Epithelial cell of proximal tubule (primary cell): ENCODE measurements around the gene B4GALNT4. TPM values are rescaled to one million over a fixed set of nuclear protein-coding genes. Genes with fewer than 3 reads are reported as not detected.

ENCODE experiments used
- DNase-seq: peaks from one replicate; pipeline ENCODE4 v3.0.0-alpha.2; 2011; ENCODE audit warnings: low read depth
- H3K4me3 ChIP-seq: 2 replicates; pipeline ENCODE4 v1.5.1; 2011; ENCODE audit warnings: low read depth, mild to moderate bottlenecking, low read length
- total RNA-seq: library from RNA; depleted of rRNA; stranded (reverse); fragments of >200 nt; gene quantifications from 2 replicates; pipeline ENCODE4 v1.2.3, GENCODE V29; 2015
- TF ChIP-seq, protein P1 (sequence below): conservative IDR thresholded peaks from 2 replicates; pipeline ENCODE4 v1.5.1; 2012; ENCODE audit warnings: low read depth, mild to moderate bottlenecking, low read length

B4GALNT4 gene
- total RNA-seq, 1 donor from 2014 or later: 24.4 TPM

DNA sequence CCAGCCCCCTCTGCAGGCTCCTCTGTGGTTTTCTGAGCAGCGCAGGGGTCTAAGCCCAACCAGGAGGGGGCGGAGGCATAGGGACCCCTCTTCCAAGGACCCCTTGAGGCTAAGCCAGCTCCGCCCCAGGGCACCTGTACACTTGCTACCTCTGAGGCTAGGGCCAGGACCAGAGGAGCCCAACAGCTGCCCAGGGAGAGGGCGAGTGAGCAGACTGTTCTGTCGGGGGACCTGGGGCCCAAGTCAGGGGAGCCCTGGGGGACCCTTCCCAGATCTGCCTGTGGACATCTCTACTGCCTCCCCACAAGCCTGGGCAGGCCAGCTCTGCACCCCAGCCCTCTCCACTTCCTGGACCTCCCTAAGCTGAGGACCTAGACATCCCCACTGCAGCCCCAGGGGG lies 1.8 kb downstream of the B4GALNT4 start:
- no peak for DNase-seq
- H3K4me3 ChIP-seq: no peak overlapping the region
- TF ChIP-seq, protein P1, sequence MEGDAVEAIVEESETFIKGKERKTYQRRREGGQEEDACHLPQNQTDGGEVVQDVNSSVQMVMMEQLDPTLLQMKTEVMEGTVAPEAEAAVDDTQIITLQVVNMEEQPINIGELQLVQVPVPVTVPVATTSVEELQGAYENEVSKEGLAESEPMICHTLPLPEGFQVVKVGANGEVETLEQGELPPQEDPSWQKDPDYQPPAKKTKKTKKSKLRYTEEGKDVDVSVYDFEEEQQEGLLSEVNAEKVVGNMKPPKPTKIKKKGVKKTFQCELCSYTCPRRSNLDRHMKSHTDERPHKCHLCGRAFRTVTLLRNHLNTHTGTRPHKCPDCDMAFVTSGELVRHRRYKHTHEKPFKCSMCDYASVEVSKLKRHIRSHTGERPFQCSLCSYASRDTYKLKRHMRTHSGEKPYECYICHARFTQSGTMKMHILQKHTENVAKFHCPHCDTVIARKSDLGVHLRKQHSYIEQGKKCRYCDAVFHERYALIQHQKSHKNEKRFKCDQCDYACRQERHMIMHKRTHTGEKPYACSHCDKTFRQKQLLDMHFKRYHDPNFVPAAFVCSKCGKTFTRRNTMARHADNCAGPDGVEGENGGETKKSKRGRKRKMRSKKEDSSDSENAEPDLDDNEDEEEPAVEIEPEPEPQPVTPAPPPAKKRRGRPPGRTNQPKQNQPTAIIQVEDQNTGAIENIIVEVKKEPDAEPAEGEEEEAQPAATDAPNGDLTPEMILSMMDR: no peak

DNA sequence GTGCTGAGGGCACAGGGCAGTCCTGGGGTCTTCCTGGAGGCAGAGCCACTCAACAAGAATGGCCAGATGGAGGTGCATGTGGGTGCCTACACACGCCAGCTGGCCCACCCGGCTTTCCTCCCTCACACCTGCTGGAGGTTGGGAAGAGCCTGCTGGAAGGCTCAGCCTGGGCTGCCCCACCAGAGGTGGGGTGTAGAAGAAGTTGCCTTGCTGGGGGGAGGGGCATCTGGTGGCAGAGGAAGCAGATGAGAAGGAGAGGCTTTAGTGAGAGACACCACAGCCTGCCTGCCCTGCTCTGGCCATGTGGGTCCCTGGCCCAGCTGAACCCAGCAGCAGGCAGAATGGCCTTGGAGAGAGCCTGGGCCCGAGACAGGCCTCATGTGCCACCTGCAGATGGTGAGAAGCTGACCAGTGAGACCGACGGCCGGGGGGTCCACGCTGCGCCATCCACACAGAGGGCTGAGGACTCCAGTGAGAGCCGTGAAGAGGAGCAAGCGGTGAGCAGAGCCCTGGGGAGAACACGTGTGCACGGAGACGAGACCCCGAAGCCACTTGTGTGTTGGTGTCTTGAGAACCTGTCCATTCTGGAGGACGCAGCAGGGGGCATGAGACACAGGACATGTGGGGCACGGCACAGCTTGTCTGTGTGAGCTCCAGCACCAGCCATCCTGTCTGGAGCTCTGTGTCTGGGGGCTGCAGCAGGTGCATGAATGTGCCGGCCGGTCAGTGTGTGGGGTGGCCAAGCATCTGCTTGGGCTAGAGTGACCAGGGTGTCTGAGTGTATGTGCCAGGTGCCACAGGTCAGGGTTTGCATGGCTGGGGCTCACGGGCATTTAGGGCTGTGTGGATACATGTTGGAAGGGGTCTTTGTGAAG lies 2.7 kb downstream of the B4GALNT4 start:
- TF ChIP-seq, protein P1: no peak

DNA sequence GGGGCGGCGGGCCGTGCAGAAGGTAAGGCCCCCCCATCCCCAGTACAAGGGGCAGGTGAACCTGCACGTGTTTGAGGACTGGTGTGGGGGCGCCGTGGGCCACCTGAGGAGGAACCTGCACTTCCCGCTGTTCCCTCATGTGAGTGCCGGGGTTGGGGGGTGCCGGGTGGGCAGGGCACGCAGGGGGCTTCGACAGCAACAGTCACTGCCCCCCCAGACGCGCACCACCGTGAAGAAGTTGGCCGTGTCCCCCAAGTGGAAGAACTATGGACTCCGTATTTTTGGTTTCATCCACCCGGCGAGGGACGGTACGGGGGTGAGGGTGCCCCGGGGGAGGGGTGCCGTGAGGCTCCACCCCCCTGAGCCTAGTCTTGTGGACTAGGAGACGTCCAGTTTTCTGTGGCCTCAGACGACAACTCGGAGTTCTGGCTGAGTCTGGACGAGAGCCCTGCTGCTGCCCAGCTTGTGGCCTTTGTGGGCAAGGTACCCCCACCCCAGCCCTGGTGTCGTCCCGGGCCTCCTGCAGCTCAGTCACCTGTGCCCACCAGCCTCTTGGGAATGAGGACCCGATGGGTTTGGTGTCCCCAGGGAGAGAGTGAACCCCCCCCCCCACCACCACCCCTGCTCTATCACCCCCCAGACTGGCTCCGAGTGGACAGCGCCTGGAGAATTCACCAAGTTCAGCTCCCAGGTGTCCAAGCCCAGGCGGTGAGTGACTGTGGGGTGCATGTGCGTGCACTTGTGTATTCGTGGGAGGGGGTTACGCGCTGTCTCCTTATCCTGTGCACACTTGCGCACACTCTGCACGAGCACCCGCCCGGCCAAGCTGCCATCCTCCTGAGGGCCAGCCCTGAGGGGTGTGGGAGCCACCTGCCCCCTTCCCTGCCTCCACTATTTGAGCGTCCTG lies 3.8 kb downstream of the B4GALNT4 start:
- TF ChIP-seq, protein P1: no peak
- no peak for DNase-seq

More for the DNA sequence above, 2.7 kb downstream of the B4GALNT4 start:
- no peak overlapping the region for H3K4me3 ChIP-seq
- no peak for DNase-seq

DNA sequence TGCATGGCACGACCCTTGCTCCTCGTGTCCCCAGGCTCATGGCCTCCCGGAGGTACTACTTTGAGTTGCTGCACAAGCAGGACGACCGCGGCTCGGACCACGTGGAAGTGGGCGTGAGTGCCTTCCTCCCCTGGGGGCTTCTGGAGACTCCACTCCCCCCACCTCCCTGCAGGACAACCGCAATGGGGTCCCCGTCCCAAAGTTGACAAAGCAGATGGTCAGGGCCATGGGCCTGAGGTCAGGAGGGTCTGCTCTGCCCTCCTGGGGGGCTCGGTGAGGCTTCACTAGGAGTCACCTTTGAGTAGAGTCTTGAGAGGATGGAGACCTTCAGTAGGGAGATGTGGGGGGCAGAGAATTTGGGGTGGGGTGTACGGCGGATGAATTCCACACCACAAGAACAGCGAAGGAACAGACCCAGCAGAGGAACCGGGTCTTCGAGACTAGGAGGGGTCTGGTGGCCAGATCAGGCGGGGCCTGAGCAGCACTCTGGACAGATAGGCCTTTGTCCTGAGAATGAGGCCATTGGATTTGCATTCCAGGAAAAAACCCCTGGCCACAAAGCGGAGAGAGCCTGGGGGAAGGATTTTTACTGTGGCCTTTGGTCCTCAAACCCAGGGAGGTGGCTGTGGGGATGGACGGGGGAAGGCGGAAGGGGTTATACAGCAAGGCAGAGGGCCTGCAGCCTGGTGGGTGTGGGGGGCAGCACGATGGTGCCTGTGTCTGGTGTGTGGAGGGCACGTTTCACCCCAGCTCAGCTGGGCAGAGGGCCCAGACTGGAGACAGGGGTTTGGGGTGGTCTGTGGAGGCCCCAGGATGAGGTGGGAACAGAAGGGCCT lies 4.6 kb downstream of the B4GALNT4 start:
- H3K4me3 ChIP-seq: no peak overlapping the region
- no peak for DNase-seq

More for the DNA sequence above, 3.8 kb downstream of the B4GALNT4 start:
- no peak overlapping the region for H3K4me3 ChIP-seq

DNA sequence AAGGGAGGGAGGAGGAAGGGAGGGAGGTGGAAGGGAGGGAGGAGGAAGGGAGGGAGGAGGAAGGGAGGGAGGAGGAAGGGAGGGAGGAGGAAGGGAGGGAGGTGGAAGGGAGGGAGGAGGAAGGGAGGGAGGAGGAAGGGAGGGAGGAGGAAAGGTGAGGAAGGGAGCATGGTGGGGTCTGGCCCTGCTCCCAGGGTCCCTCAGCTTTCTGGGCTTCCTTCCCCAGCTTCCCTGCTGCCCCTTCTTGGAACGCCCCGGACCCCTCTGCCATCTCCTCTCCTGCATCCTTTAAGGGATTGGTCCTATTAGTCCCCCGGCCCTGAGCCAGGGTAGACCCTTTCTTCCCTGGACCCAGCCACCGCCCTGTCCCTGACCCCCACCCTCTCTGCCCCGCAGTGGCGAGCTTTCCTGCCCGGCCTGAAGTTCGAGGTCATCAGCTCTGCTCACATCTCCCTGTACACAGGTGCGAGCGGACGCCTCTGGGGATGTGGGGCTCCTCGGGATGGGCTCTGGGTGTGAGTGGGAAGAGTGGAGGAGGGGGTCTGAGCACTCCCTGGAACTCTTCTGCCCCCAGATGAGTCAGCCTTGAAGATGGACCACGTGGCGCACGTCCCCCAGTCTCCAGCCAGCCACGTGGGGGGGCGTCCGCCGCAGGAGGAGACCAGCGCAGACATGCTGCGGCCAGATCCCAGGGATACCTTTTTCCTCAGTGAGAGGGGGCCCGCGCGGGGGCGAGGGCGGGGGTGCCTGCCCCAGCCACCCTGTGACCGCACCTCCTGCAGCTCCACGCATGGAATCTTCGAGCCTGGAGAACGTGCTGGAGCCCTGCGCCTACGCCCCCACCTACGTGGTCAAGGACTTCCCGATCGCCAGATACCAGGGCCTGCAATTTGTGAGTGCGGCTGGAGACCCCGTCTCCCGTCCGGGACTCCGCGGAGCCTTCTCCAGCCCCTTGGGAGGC lies 6.0 kb downstream of the B4GALNT4 start:
- no peak for DNase-seq
- TF ChIP-seq, protein P1: no peak
- H3K4me3 ChIP-seq: no peak overlapping the region

More for the DNA sequence above, 4.6 kb downstream of the B4GALNT4 start:
- TF ChIP-seq, protein P1: no peak
